ENCODE results near the gene B9D1. TPM values are rescaled to one million over a fixed set of nuclear protein-coding genes. Genes with fewer than 3 reads are reported as not detected.

B9D1 gene
- total RNA-seq, 2 experiments from 2014 or later = 21.1 to 38.1 TPM

- no peak for DNase-seq (ENCODE audit: low spot score)
- intact Hi-C loops (cut with micrococcal nuclease; ENCODE audit: unreplicated experiment) = no loop called here
- POLR2A ChIA-PET = no interaction called here
- BruUV-seq (replicated peaks) = no TSS peak
- 0 out of 2 replicates have a peak overlapping the region, but pooled peaks have one; percentile 17 for H3K4me2 ChIP-seq (ENCODE audit: low read length)
- no peak overlapping the region for H2AFZ ChIP-seq (ENCODE audit: low read length)
- H3K9me2 ChIP-seq (ENCODE audit: insufficient read depth, low read length) = no peaks in the 10 kb centered on the region
- H4K20me1 ChIP-seq (ENCODE audit: insufficient read depth, low read length) = no peaks in the 10 kb centered on the region
- CTCF ChIA-PET (ENCODE audit: unreplicated experiment) = no interaction called here
- H3K9me3 ChIP-seq (ENCODE audit: low read length) = no peaks in the 10 kb centered on the region
- H3K79me2 ChIP-seq (ENCODE audit: insufficient read depth, low read depth, low read length) = no peaks in the 10 kb centered on the region
- H3K4me3 ChIP-seq (ENCODE audit: low read depth, low read length, poor library complexity, severe bottlenecking) = no peak overlapping the region
- peaks cover 5% of the 10 kb centered on the region; the same call in 1 of the 2 replicates for H3K36me3 ChIP-seq (ENCODE audit: insufficient read depth, low read length)
- no peak overlapping the region for H3K27ac ChIP-seq (ENCODE audit: low read depth, low read length, poor library complexity, severe bottlenecking)
- peaks cover 78% of the 10 kb centered on the region for H3K4me1 ChIP-seq (ENCODE audit: insufficient read depth, low read length, poor library complexity, severe bottlenecking)
- no peak for TF ChIP-seq CTCF (conservative IDR thresholded peaks at IDR 0.05; ENCODE audit: low read length)
- no peak for TF ChIP-seq EZH2phosphoT487 (IDR thresholded peaks at IDR 0.05; ENCODE audit: borderline replicate concordance, low read depth, low read length)
Measured at GRCh38 chr17:19311016-19311415, 51.5 kb downstream of the B9D1 start.

GRCh38 chr17:19310151-19310550, 52.4 kb downstream of the B9D1 start:
- Histone ChIP-seq H3K4me3 (ENCODE audit: low read depth, low read length, poor library complexity, severe bottlenecking) (no peak overlapping the region), H3K36me3 (ENCODE audit: insufficient read depth, low read length) (peaks cover 5% of the 10 kb centered on the region; the same call in 1 of the 2 replicates), H4K20me1 (ENCODE audit: insufficient read depth, low read length) (no peaks in the 10 kb centered on the region), H3K9me3 (ENCODE audit: low read length) (no peaks in the 10 kb centered on the region), H2AFZ (ENCODE audit: low read length) (no peak overlapping the region), H3K4me2 (ENCODE audit: low read length) (peak overlapping the region; percentile 17; the same call in 1 of the 2 replicates), H3K4me1 (ENCODE audit: insufficient read depth, low read length, poor library complexity, severe bottlenecking) (peaks cover 87% of the 10 kb centered on the region), H3K79me2 (ENCODE audit: insufficient read depth, low read depth, low read length) (no peaks in the 10 kb centered on the region), H3K27ac (ENCODE audit: low read depth, low read length, poor library complexity, severe bottlenecking) (no peak overlapping the region), H3K9me2 (ENCODE audit: insufficient read depth, low read length) (no peaks in the 10 kb centered on the region)
- DNase-seq (ENCODE audit: low spot score) = no peak
- POLR2A ChIA-PET = no interaction called here
- intact Hi-C loops (cut with micrococcal nuclease; ENCODE audit: unreplicated experiment) = no loop called here
- CTCF ChIA-PET (ENCODE audit: unreplicated experiment) = no interaction called here
- no TSS peak for BruUV-seq (replicated peaks)
- no peak for TF ChIP-seq EZH2phosphoT487 (IDR thresholded peaks at IDR 0.05; ENCODE audit: borderline replicate concordance, low read depth, low read length)
- no peak for TF ChIP-seq CTCF (conservative IDR thresholded peaks at IDR 0.05; ENCODE audit: low read length)

GRCh38 chr17:19309701-19310100, 52.8 kb downstream of the B9D1 start:
- no peak for DNase-seq (ENCODE audit: low spot score)
- ChIA-PET CTCF (ENCODE audit: unreplicated experiment) (no interaction called here), POLR2A (interaction anchor here (0.6 to 0.7 kb wide), 3 partner anchors 10 to 686 kb away, joined by 4 to 5 read pairs (median 4); no protein-coding TSS in a partner anchor)
- Histone ChIP-seq H3K9me3 (ENCODE audit: low read length) (no peaks in the 10 kb centered on the region), H2AFZ (ENCODE audit: low read length) (no peak overlapping the region), H3K4me1 (ENCODE audit: insufficient read depth, low read length, poor library complexity, severe bottlenecking) (peaks cover 91% of the 10 kb centered on the region), H3K9me2 (ENCODE audit: insufficient read depth, low read length) (no peaks in the 10 kb centered on the region), H3K79me2 (ENCODE audit: insufficient read depth, low read depth, low read length) (no peaks in the 10 kb centered on the region), H3K36me3 (ENCODE audit: insufficient read depth, low read length) (peaks cover 5% of the 10 kb centered on the region; the same call in 1 of the 2 replicates), H4K20me1 (ENCODE audit: insufficient read depth, low read length) (no peaks in the 10 kb centered on the region), H3K4me2 (ENCODE audit: low read length) (peak overlapping the region; percentile 17; the same call in 1 of the 2 replicates), H3K27ac (ENCODE audit: low read depth, low read length, poor library complexity, severe bottlenecking) (no peak overlapping the region), H3K4me3 (ENCODE audit: low read depth, low read length, poor library complexity, severe bottlenecking) (no peak overlapping the region)
- BruUV-seq (replicated peaks) = no TSS peak
- intact Hi-C loops (cut with micrococcal nuclease; ENCODE audit: unreplicated experiment) = loop anchor here (5.0 kb wide), 1 partner anchor 153 kb away; no protein-coding TSS in a partner anchor
- no peak for TF ChIP-seq CTCF (conservative IDR thresholded peaks at IDR 0.05; ENCODE audit: low read length)
- no peak for TF ChIP-seq EZH2phosphoT487 (IDR thresholded peaks at IDR 0.05; ENCODE audit: borderline replicate concordance, low read depth, low read length)

Measured in OCI-LY7 (cell line).